ENCODE measurements around the gene MECP2.
A peak's percentile ranks its signal among the peaks of the same experiment; 100 is the strongest.

The MECP2 gene

GRCh38 chrX:154030715-154031305 is 66.7 kb downstream of the MECP2 start:
- no peak for DNase-seq

- DNase-seq, result no peak
These were observed 67.3 kb downstream of the MECP2 start for GRCh38 chrX:154030266-154030665.

- no peak for DNase-seq
These were observed 68.1 kb downstream of the MECP2 start for GRCh38 chrX:154029439-154029838.

- no peak for DNase-seq
These were observed 68.9 kb downstream of the MECP2 start for GRCh38 chrX:154028502-154029184.

GRCh38 chrX:154027986-154028385 is 69.5 kb downstream of the MECP2 start:
- DNase-seq, result no peak

GRCh38 chrX:154027022-154027402 is 70.5 kb downstream of the MECP2 start:
- no peak for DNase-seq

- DNase-seq, result no peak
These were observed 71.1 kb downstream of the MECP2 start for GRCh38 chrX:154026136-154027021.

GRCh38 chrX:154025230-154025629 is 72.3 kb downstream of the MECP2 start:
- no peak for DNase-seq

- no peak for DNase-seq
These were observed 73.2 kb downstream of the MECP2 start for GRCh38 chrX:154024271-154024670.

- DNase-seq, result no peak
These were observed 74.1 kb downstream of the MECP2 start for GRCh38 chrX:154023276-154024000.

- DNase-seq, result no peak
These were observed 75.4 kb downstream of the MECP2 start for GRCh38 chrX:154022108-154022507.

- DNase-seq, result no peak
These were observed 76.3 kb downstream of the MECP2 start for GRCh38 chrX:154021131-154021611.

GRCh38 chrX:154020536-154021115 is 76.9 kb downstream of the MECP2 start:
- DNase-seq, result no peak

GRCh38 chrX:154019633-154020528 is 77.6 kb downstream of the MECP2 start, which contains the start of gene IRAK1:
Gene IRAK1 (minus strand): TSS chrX:154019902. CDS start chrX:154019812, 90 bp downstream.
- peak; percentile 53 for DNase-seq

GRCh38 chrX:154019061-154019621 is 78.4 kb downstream of the MECP2 start:
- peak; percentile 29 for DNase-seq

GRCh38 chrX:154018518-154019060 is 78.9 kb downstream of the MECP2 start:
- no peak for DNase-seq

GRCh38 chrX:154017766-154018517 is 79.6 kb downstream of the MECP2 start:
- no peak for DNase-seq

GRCh38 chrX:154016366-154017076 is 81.0 kb downstream of the MECP2 start:
- DNase-seq, result no peak

- DNase-seq, result no peak
These were observed 81.8 kb downstream of the MECP2 start for GRCh38 chrX:154015581-154016264.
